HEK293 (cell line): ENCODE measurements around the gene LOXL1.

Experiments
- CTCF ChIA-PET: fragments of 350-600 bp; formaldehyde crosslinking; extraction: SDS; loops from one replicate; lab custom pipeline; 2021; ENCODE audit warnings: antibody characterized with exemption; lab: Yijun Ruan, JAX
- POLR2A ChIA-PET: fragments of 300-600 bp; formaldehyde crosslinking; extraction: SDS; loops from one replicate; lab custom pipeline; 2020; ENCODE audit warnings: antibody characterized with exemption, inconsistent platforms; lab: Yijun Ruan, JAX
- H3K27ac ChIP-seq: fragments of 200-500 bp; sonication (Bioruptor generic); 2 replicates; pipeline ENCODE4 v1.5.1; 2014; ENCODE audit warnings: low read depth, low read length, control low read depth, inconsistent platforms; ENCODE audit errors: extremely low read depth
- H3K36me3 ChIP-seq, 2 experiments: fragments of 200-500 bp in 1 of 2; sonication (Bioruptor generic) in 1 of 2; 1 replicate in 1 of 2; 2 replicates in 1 of 2; pipeline ENCODE4 v1.5.1; 2014 to 2017; ENCODE audit warnings: inconsistent platforms in 2 of 2, low read length in 2 of 2; ENCODE audit not compliant: control insufficient read depth in 2 of 2, insufficient read depth in 1 of 2
- H3K4me1 ChIP-seq: fragments of 200-500 bp; sonication (Bioruptor generic); 2 replicates; pipeline ENCODE4 v1.5.1; 2014; ENCODE audit warnings: mild to moderate bottlenecking, low read length, inconsistent platforms; ENCODE audit not compliant: control insufficient read depth, insufficient read depth
- H3K4me3 ChIP-seq: 2 replicates; pipeline ENCODE4 v1.5.1; 2011; ENCODE audit warnings: low read depth, mild to moderate bottlenecking, control low read depth, low read length, moderate library complexity
- H3K9me3 ChIP-seq: fragments of 200-500 bp; sonication (Bioruptor generic); 2 replicates; pipeline ENCODE4 v1.5.1; 2014; ENCODE audit warnings: low read depth, low read length, inconsistent platforms; ENCODE audit not compliant: control insufficient read depth, insufficient read depth
- BCL11B ChIP-seq: fragments of 450-650 bp; formaldehyde crosslinking; IDR thresholded peaks from 2 replicates; pipeline ENCODE4 v1.5.1; 2016; ENCODE audit warnings: low read depth, missing biosample characterization, missing genetic modification characterization
- CTCF ChIP-seq: fragments of 450-650 bp; formaldehyde crosslinking; IDR thresholded peaks from 2 replicates; pipeline ENCODE4 v1.5.1; 2016; ENCODE audit warnings: missing biosample characterization, missing genetic modification characterization
- GLI4 ChIP-seq: fragments of 450-650 bp; formaldehyde crosslinking; IDR thresholded peaks from 2 replicates; pipeline ENCODE4 v1.5.1; 2016; ENCODE audit warnings: missing biosample characterization, missing genetic modification characterization
- KLF17 ChIP-seq: fragments of 450-650 bp; formaldehyde crosslinking; IDR thresholded peaks from 2 replicates; pipeline ENCODE4 v1.5.1; 2016; ENCODE audit warnings: missing biosample characterization, missing genetic modification characterization
- OSR2 ChIP-seq: fragments of 450-650 bp; formaldehyde crosslinking; IDR thresholded peaks from 2 replicates; pipeline ENCODE4 v1.5.1; 2016; ENCODE audit warnings: missing biosample characterization, missing genetic modification characterization
- PRDM1 ChIP-seq: fragments of 450-650 bp; formaldehyde crosslinking; IDR thresholded peaks from 2 replicates; pipeline ENCODE4; 2016; ENCODE audit warnings: missing biosample characterization, missing genetic modification characterization
- TRIM28 ChIP-seq: IDR thresholded peaks from 2 replicates; pipeline ENCODE4 v1.6.1; 2011; ENCODE audit warnings: low read length, control low read depth, borderline replicate concordance
- ZBTB21 ChIP-seq: fragments of 450-650 bp; formaldehyde crosslinking; IDR thresholded peaks from 2 replicates; pipeline ENCODE4 v1.5.1; 2017; ENCODE audit warnings: missing biosample characterization, missing genetic modification characterization
- ZBTB8A ChIP-seq: fragments of 450-650 bp; formaldehyde crosslinking; IDR thresholded peaks from 2 replicates; pipeline ENCODE4 v1.5.1; 2016; ENCODE audit warnings: missing biosample characterization, missing genetic modification characterization
- ZFHX2 ChIP-seq: fragments of 450-650 bp; formaldehyde crosslinking; conservative IDR thresholded peaks from 2 replicates; pipeline ENCODE4 v1.5.1; 2016; ENCODE audit warnings: missing biosample characterization, missing genetic modification characterization
- ZFP69B ChIP-seq: fragments of 450-650 bp; formaldehyde crosslinking; IDR thresholded peaks from 2 replicates; pipeline ENCODE4 v1.5.1; 2016; ENCODE audit warnings: missing biosample characterization, missing genetic modification characterization
- ZNF354C ChIP-seq: fragments of 450-650 bp; formaldehyde crosslinking; IDR thresholded peaks from 2 replicates; pipeline ENCODE4 v1.5.1; 2016; ENCODE audit warnings: missing biosample characterization, missing genetic modification characterization, low read depth, borderline replicate concordance
- ZNF398 ChIP-seq: fragments of 450-650 bp; formaldehyde crosslinking; IDR thresholded peaks from 2 replicates; pipeline ENCODE4 v1.5.1; 2017; ENCODE audit warnings: missing biosample characterization, missing genetic modification characterization
- ZNF560 ChIP-seq: fragments of 450-650 bp; formaldehyde crosslinking; IDR thresholded peaks from 2 replicates; pipeline ENCODE4 v1.5.1; 2017; ENCODE audit warnings: missing biosample characterization, missing genetic modification characterization, borderline replicate concordance
- ZNF692 ChIP-seq: fragments of 450-650 bp; formaldehyde crosslinking; IDR thresholded peaks from 2 replicates; pipeline ENCODE4 v1.5.1; 2016; ENCODE audit warnings: missing biosample characterization, missing genetic modification characterization

The LOXL1 gene

GRCh38 chr15:73986055-73986775 lies 60.0 kb downstream of the LOXL1 start (continued):
- TF ChIP-seq KLF17 (tag by site-specific recombination) (no peak), ZNF692 (tag by site-specific recombination) (no peak), ZFHX2 (tag by site-specific recombination) (peak; percentile 70), ZFP69B (tag by site-specific recombination) (no peak), ZNF354C (no peak)
- TF ChIP-seq, all 188 proteins: peak for 7

GRCh38 chr15:73986776-73987056 lies 60.5 kb downstream of the LOXL1 start:
- H3K27ac ChIP-seq: no peak overlapping the region
- TF ChIP-seq CTCF (tag by site-specific recombination): peak; percentile 59
- TF ChIP-seq TRIM28: no peak
- 0 out of 2 replicates have a peak, but pooled peaks have one; percentile 10 for TF ChIP-seq ZNF398 (tag by site-specific recombination)
- TF ChIP-seq PRDM1 (tag by site-specific recombination): peak; percentile 83
- no peak for TF ChIP-seq GLI4
- TF ChIP-seq, all 188 proteins: peak for 3
- Histone ChIP-seq H3K36me3 (peaks cover 0 to 16% of the 10 kb centered on the region in 2 experiments; a peak in 1 of 3 replicates), H3K4me1 (peaks cover 18% of the 10 kb centered on the region), H3K4me3 (no peak overlapping the region), H3K9me3 (no peaks in the 10 kb centered on the region)
- POLR2A ChIA-PET: interaction anchor here (1.1 kb wide), 1 partner anchor 8 kb away, joined by 6 read pairs; the partner anchor contains the start of gene PML
- CTCF ChIA-PET: interaction anchor here (0.7 to 1.7 kb wide), 3 partner anchors 13 to 388 kb away, joined by 3 to 6 read pairs (median 3); no protein-coding TSS in a partner anchor

GRCh38 chr15:73987250-73987649 lies 61.0 kb downstream of the LOXL1 start:
- ChIA-PET POLR2A (interaction anchor here (1.1 kb wide), 1 partner anchor 7 kb away, joined by 6 read pairs; the partner anchor contains the start of gene PML), CTCF (interaction anchor here (1.7 kb wide), 1 partner anchor 14 kb away, joined by 6 read pairs; no protein-coding TSS in a partner anchor)
- H3K9me3 ChIP-seq: no peaks in the 10 kb centered on the region
- TF ChIP-seq OSR2 (tag by site-specific recombination) (no peak), CTCF (tag by site-specific recombination) (no peak), BCL11B (tag by site-specific recombination) (no peak), ZBTB8A (tag by site-specific recombination) (no peak), ZBTB21 (tag by site-specific recombination) (no peak), ZNF560 (no peak)
- no peak overlapping the region for H3K4me3 ChIP-seq
- no peak overlapping the region for H3K27ac ChIP-seq
- H3K36me3 ChIP-seq: peaks cover 0 to 16% of the 10 kb centered on the region in 2 experiments; a peak in 1 of 3 replicates
- H3K4me1 ChIP-seq: peaks cover 14% of the 10 kb centered on the region
